GF-D8 (cell line): ENCODE results near the gene ZNF319.

Experiments used
- DNase-seq: peaks from one replicate; lab custom pipeline; 2025; lab: John Stamatoyannopoulos, UW

ZNF319 gene

GRCh38 chr16:57999971-58000705 is at the start of gene ZNF319:
ZNF319 (minus strand) TSS chr16:58000672; CDS start chr16:57998265, 2,407 bp downstream.
- no peak for DNase-seq

GRCh38 chr16:58049232-58050185 is 49.0 kb upstream of the ZNF319 start:
- DNase-seq, result no peak

GRCh38 chr16:58048494-58049231 is 48.2 kb upstream of the ZNF319 start:
- DNase-seq, result no peak

GRCh38 chr16:58047557-58048348 is 47.3 kb upstream of the ZNF319 start:
- no peak for DNase-seq

GRCh38 chr16:58046936-58047335 is 46.5 kb upstream of the ZNF319 start:
- no peak for DNase-seq

GRCh38 chr16:58046054-58046881 is 45.8 kb upstream of the ZNF319 start:
- DNase-seq, result peak; percentile 30

GRCh38 chr16:58045096-58045495 is 44.6 kb upstream of the ZNF319 start:
- DNase-seq, result no peak

GRCh38 chr16:58044266-58045019 is 44.0 kb upstream of the ZNF319 start:
- DNase-seq, result no peak

- no peak for DNase-seq
Observed at GRCh38 chr16:58043571-58044155, 43.2 kb upstream of the ZNF319 start.

- no peak for DNase-seq
Observed at GRCh38 chr16:58042886-58043515, 42.5 kb upstream of the ZNF319 start.

- DNase-seq, result no peak
Observed at GRCh38 chr16:58042001-58042885, 41.8 kb upstream of the ZNF319 start.

GRCh38 chr16:58041628-58041955 is 41.1 kb upstream of the ZNF319 start:
- no peak for DNase-seq

GRCh38 chr16:58040945-58041627 is 40.6 kb upstream of the ZNF319 start:
- no peak for DNase-seq

GRCh38 chr16:58040496-58040846 is 40.0 kb upstream of the ZNF319 start:
- DNase-seq, result no peak

- DNase-seq, result no peak
Observed at GRCh38 chr16:58039829-58040495, 39.5 kb upstream of the ZNF319 start.

- no peak for DNase-seq
Observed at GRCh38 chr16:58038219-58038641, 37.8 kb upstream of the ZNF319 start.
